ENCODE results near the gene TPSB2. TPM values are rescaled to one million over a fixed set of nuclear protein-coding genes. Genes with fewer than 3 reads are reported as not detected.
"Not testable (repeated sequence)": the region's sequence is repeated elsewhere in the genome, so short reads cannot be mapped to it uniquely, and the experiment has no call there.

The TPSB2 gene
- total RNA-seq, 4 donors from 2014 or later = 7.5 to 304 (median 199) TPM

DNA sequence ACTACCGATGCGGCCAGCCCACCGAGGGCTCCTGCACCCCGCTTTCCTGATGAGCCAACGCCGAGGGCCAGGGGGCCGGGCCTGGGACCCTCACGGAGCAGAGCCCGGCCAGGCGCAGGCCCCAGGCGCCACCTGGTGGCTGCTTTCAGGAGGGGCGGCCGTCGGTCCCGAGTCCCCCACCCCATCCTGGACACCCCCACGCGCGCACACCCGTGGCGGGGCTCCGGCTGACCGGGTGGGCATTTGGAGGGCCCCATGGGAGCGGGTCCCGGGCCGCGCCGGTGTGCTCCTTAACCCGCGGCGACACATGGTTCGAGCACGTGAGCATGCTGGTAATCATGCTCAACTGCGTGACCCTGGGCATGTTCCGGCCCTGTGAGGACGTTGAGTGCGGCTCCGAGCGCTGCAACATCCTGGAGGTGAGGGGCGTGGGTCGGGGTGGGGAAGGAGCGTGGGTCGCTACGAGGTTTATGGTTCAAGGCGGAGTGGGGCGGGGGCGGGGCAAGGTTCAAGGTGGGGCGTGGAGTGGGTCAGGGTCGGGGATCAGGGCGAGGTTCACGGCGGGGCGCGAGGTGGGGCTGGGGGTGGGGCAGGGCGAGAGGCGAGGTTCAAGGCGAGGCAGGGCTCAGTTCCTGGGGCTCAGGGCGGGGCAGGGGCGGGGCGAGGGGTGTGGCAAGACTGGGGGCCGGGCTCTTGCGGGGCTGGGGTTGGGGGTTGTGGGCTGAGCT lies 35.2 kb downstream of the TPSB2 start:
- no peaks in the 10 kb centered on the region for H3K9me3 ChIP-seq
- peaks cover 0 to 73% (median 64%) of the 10 kb centered on the region in 4 donors for H3K4me1 ChIP-seq
- DNase-seq (ENCODE audit: extremely low spot score) = no peak
- intact Hi-C loops (cut with DNase I) = loop anchor here (2.0 to 5.0 kb wide), 2 partner anchors 43 to 88 kb away; partner anchors contain the start of gene CACNA1H
- H3K4me3 ChIP-seq = peak overlapping the region in 1 of 4 donors; percentile 7
- WGBS = 48% methylated on average over 19 of the region's 61 CpGs
- peaks cover 0 to 25% (median 13%) of the 10 kb centered on the region in 4 donors for H3K36me3 ChIP-seq
- H3K27me3 ChIP-seq = peaks cover 0 to 3% (median 0%) of the 10 kb centered on the region in 4 donors
- peak overlapping the region; percentile 77 to 88 (median 83) for H3K27ac ChIP-seq (replicated peaks in 1 of 4)
- no peak for TF ChIP-seq POLR2A (IDR thresholded peaks at IDR 0.05; ENCODE audit: low read depth)
- peak in 1 of 2 donors; percentile 18 for TF ChIP-seq POLR2AphosphoS5 (IDR thresholded peaks at IDR 0.05)
- peak; percentile 86 to 92 (median 87) for TF ChIP-seq CTCF (IDR thresholded peaks at IDR 0.05)

GRCh38 chr16:1193825-1194581 lies 36.0 kb downstream of the TPSB2 start:
- H3K4me1 ChIP-seq = peaks cover 0 to 77% (median 67%) of the 10 kb centered on the region in 4 donors

DNA sequence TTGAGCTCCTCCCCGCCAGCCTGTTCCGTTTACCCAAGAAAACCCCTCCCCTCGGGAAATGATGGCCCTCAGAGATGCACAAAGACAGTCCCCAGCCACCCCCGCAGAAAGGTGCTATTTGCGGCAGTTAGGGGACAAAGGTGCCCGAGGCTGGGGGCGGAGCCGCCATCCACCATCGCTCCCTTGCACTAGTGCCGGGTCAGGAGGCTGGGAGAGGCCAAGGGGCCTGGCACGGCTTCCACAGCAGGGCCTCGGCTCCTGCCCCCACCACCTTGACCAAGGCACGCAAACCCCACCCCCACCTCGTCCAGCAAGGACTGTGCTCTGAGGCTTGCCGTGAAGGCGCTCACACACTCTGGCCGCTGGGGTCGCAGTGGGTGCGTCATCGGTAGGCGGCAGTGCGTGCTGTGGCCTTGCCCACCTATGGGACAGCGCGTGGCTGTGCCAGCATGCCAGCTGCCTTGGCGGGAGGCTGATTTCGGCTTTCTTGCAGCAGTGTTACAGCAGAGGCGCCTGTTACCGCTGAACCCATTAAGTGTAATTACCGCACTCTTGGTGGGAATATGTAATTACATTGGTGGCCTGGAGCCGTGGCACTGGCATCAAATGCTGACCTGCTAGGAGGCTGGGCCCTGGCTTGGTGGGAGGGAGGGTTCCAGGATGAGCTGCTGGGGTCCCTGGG lies 36.7 kb downstream of the TPSB2 start:
- H3K4me1 ChIP-seq = peaks cover 0 to 84% (median 72%) of the 10 kb centered on the region in 4 donors
- WGBS = 82% methylated on average over 8 of the region's 30 CpGs
- intact Hi-C loops (cut with DNase I) = loop anchor here (5.0 kb wide), 1 partner anchor 41 kb away; the partner anchor contains the start of gene CACNA1H
- H3K36me3 ChIP-seq = peaks cover 0 to 18% (median 10%) of the 10 kb centered on the region in 4 donors
- DNase-seq (ENCODE audit: extremely low spot score) = no peak
- no peak overlapping the region for H3K4me3 ChIP-seq
- TF ChIP-seq POLR2AphosphoS5 (IDR thresholded peaks at IDR 0.05) (peak; percentile 66 to 73), EP300 (IDR thresholded peaks at IDR 0.05) (no peak)
- peak overlapping the region; percentile 77 to 88 (median 83) for H3K27ac ChIP-seq (replicated peaks in 1 of 4)
- peaks cover 0 to 3% (median 0%) of the 10 kb centered on the region in 4 donors for H3K27me3 ChIP-seq
- H3K9me3 ChIP-seq = no peaks in the 10 kb centered on the region

More at GRCh38 chr16:1193825-1194581, 36.0 kb downstream of the TPSB2 start:
- peaks cover 0 to 23% (median 13%) of the 10 kb centered on the region in 4 donors for H3K36me3 ChIP-seq
- 58% methylated on average over 18 of the region's 29 CpGs for WGBS
- DNase-seq (ENCODE audit: extremely low spot score) = no peak
- intact Hi-C loops (cut with DNase I) = loop anchor here (2.0 to 5.0 kb wide), 2 partner anchors 42 to 87 kb away; partner anchors contain the start of gene CACNA1H
- H3K9me3 ChIP-seq = no peaks in the 10 kb centered on the region
- peaks cover 0 to 3% (median 0%) of the 10 kb centered on the region in 4 donors for H3K27me3 ChIP-seq
- no peak for TF ChIP-seq POLR2AphosphoS5 (IDR thresholded peaks at IDR 0.05)
- no peak for TF ChIP-seq EP300 (IDR thresholded peaks at IDR 0.05)
- TF ChIP-seq POLR2A (IDR thresholded peaks at IDR 0.05; ENCODE audit: low read depth) = no peak
- TF ChIP-seq CTCF (IDR thresholded peaks at IDR 0.05) = no peak
- peak overlapping the region; percentile 77 to 88 (median 83) for H3K27ac ChIP-seq (replicated peaks in 1 of 4)
- H3K4me3 ChIP-seq = peak overlapping the region in 1 of 4 donors; percentile 7

- WGBS = 41% methylated on average over 6 of the region's 9 CpGs
- Histone ChIP-seq H3K27ac (replicated peaks in 1 of 4) (peak overlapping the region; percentile 77 to 88 (median 83)), H3K9me3 (no peaks in the 10 kb centered on the region), H3K36me3 (peaks cover 0 to 11% (median 7%) of the 10 kb centered on the region in 4 donors), H3K27me3 (peaks cover 0 to 3% (median 0%) of the 10 kb centered on the region in 4 donors), H3K4me1 (peaks cover 0 to 88% (median 76%) of the 10 kb centered on the region in 4 donors), H3K4me3 (no peak overlapping the region)
- no peak for DNase-seq (ENCODE audit: extremely low spot score)
- no peak for TF ChIP-seq POLR2A (IDR thresholded peaks at IDR 0.05; ENCODE audit: low read depth)
- TF ChIP-seq POLR2AphosphoS5 (IDR thresholded peaks at IDR 0.05) = peak; percentile 14 to 27
- intact Hi-C loops (cut with DNase I) = loop anchor here (5.0 kb wide), 1 partner anchor 40 kb away; the partner anchor contains the start of gene CACNA1H
Observed at GRCh38 chr16:1192384-1193073, 37.5 kb downstream of the TPSB2 start.

DNA sequence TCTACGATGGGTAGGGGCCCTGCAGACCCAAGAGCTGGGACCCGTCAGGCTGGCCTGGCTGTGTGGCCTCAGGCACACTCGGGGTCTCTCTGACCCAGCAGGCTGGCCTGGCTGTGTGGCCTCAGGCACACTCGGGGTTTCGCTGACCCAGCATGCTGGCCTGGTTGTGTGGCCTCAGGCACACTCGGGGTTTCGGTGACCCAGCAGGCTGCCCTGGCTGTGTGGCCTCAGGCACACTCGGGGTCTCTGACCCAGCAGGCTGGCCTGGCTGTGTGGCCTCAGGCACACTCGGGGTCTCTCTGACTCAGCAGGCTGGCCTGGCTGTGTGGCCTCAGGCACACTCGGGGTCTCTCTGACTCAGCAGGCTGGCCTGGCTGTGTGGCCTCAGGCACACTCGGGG lies 39.2 kb downstream of the TPSB2 start:
- whole genome bisulfite sequencing = no CpG with 5 or more reads among the region's 11 CpGs
- Histone ChIP-seq H3K27ac (replicated peaks in 1 of 4) (peak overlapping the region; percentile 40 to 88 (median 81)), H3K4me1 (peaks cover 0 to 83% (median 74%) of the 10 kb centered on the region in 4 donors)
- not testable (repeated sequence) for DNase-seq (ENCODE audit: extremely low spot score); H3K36me3 ChIP-seq; H3K4me3 ChIP-seq; H3K27me3 ChIP-seq; H3K9me3 ChIP-seq
- intact Hi-C loops (cut with DNase I) = loop anchor here (5.0 kb wide), 1 partner anchor 38 kb away; the partner anchor contains the start of gene CACNA1H
